IMR-90 (cell line): Measurements from ENCODE around the gene IDH3A. TPM values are rescaled to one million over a fixed set of nuclear protein-coding genes. Genes with fewer than 3 reads are reported as not detected.

Source experiments
- ATAC-seq: fragments of 200-7000 bp; cut with Tn5 transposase; 2 replicates; pipeline ENCODE4 v1.9.1; 2020; ENCODE audit warnings: low read depth, mild to moderate bottlenecking, moderate library complexity
- BruUV-seq: library from RNA; stranded (reverse); fragments of 400-500 nt; replicated peaks from 2 replicates; lab custom pipeline; 2021; lab: Mats Ljungman, UMichigan
- CTCF ChIA-PET: fragments of 300-600 bp; formaldehyde crosslinking; extraction: SDS; loops from one replicate; lab custom pipeline; 2021; ENCODE audit warnings: antibody characterized with exemption; lab: Yijun Ruan, JAX
- POLR2A ChIA-PET: fragments of 300-600 bp; sonication (Branson Sonifier 250); formaldehyde crosslinking; loops from one replicate; lab custom pipeline; 2022; ENCODE audit warnings: antibody characterized with exemption; ENCODE audit not compliant: unreplicated experiment; lab: Charles Lee
- DNase-seq: peaks from one replicate; pipeline ENCODE4 v3.0.0; 2013
- H2AFZ ChIP-seq: replicated peaks from 2 replicates; pipeline ENCODE3; 2013; ENCODE audit warnings: low read length, mild to moderate bottlenecking; ENCODE audit not compliant: poor library complexity
- H2AK5ac ChIP-seq: 2 replicates; pipeline ENCODE4 v1.6.1; 2013; ENCODE audit warnings: low read depth, low read length, inconsistent platforms
- H2AK9ac ChIP-seq: replicated peaks from 2 replicates; pipeline ENCODE3; 2013; ENCODE audit warnings: mild to moderate bottlenecking, low read depth, low read length, moderate library complexity; ENCODE audit not compliant: poor library complexity
- H2BK120ac ChIP-seq: 2 replicates; pipeline ENCODE4 v1.6.1; 2013; ENCODE audit warnings: low read depth, low read length, inconsistent platforms
- H2BK15ac ChIP-seq: 3 replicates; pipeline ENCODE4 v1.6.1; 2013; ENCODE audit warnings: low read depth, low read length, inconsistent platforms
- H2BK20ac ChIP-seq: 2 replicates; pipeline ENCODE4 v1.6.1; 2013; ENCODE audit warnings: low read depth, mild to moderate bottlenecking, inconsistent platforms, low read length, moderate library complexity
- H2BK5ac ChIP-seq: 2 replicates; pipeline ENCODE4 v1.6.1; 2013; ENCODE audit warnings: mild to moderate bottlenecking, low read depth, low read length, inconsistent platforms; ENCODE audit not compliant: poor library complexity, severe bottlenecking
- H3K14ac ChIP-seq: replicated peaks from 2 replicates; pipeline ENCODE4 v1.6.1; 2013; ENCODE audit warnings: low read depth, low read length, inconsistent platforms
- H3K18ac ChIP-seq: 2 replicates; pipeline ENCODE4 v1.6.1; 2013; ENCODE audit warnings: low read depth, low read length, control low read depth
- H3K23ac ChIP-seq: 2 replicates; pipeline ENCODE4 v1.6.1; 2013; ENCODE audit warnings: low read depth, low read length, inconsistent platforms
- H3K27ac ChIP-seq: 2 replicates; pipeline ENCODE4 v1.5.1; 2013; ENCODE audit warnings: mild to moderate bottlenecking, control low read depth, low read length; ENCODE audit not compliant: insufficient read depth
- H3K27me3 ChIP-seq: 2 replicates; pipeline ENCODE4 v1.6.1; 2013; ENCODE audit warnings: low read length; ENCODE audit not compliant: control insufficient read depth, insufficient read depth
- H3K36me3 ChIP-seq: 2 replicates; pipeline ENCODE4 v1.6.1; 2013; ENCODE audit warnings: low read length, mixed read lengths; ENCODE audit not compliant: control insufficient read depth, insufficient read depth
- H3K4ac ChIP-seq: 2 replicates; pipeline ENCODE4 v1.6.1; 2013; ENCODE audit warnings: low read depth, low read length, inconsistent platforms
- H3K4me1 ChIP-seq: 2 replicates; pipeline ENCODE4 v1.6.1; 2013; ENCODE audit warnings: low read length, mixed read lengths; ENCODE audit not compliant: control insufficient read depth, insufficient read depth
- H3K4me2 ChIP-seq: 2 replicates; pipeline ENCODE4 v1.6.1; 2013; ENCODE audit warnings: low read depth, mild to moderate bottlenecking, control low read depth, low read length, moderate library complexity
- H3K4me3 ChIP-seq: 2 replicates; pipeline ENCODE4 v1.5.1; 2013; ENCODE audit warnings: low read depth, mild to moderate bottlenecking, control low read depth, low read length, moderate library complexity; ENCODE audit not compliant: insufficient read depth
- H3K56ac ChIP-seq: 2 replicates; pipeline ENCODE4 v1.6.1; 2013; ENCODE audit warnings: low read length, inconsistent platforms; ENCODE audit not compliant: insufficient read depth; ENCODE audit errors: extremely low read depth
- H3K79me1 ChIP-seq, 2 experiments: 2 replicates each; pipeline ENCODE4 v1.6.1; 2013; ENCODE audit warnings: low read length in 2 of 2, inconsistent platforms in 1 of 2, low read depth in 1 of 2
- H3K9ac ChIP-seq: 2 replicates; pipeline ENCODE4 v1.6.1; 2013; ENCODE audit warnings: low read depth, low read length, control low read depth
- H3K9me1 ChIP-seq: 2 replicates; pipeline ENCODE4 v1.6.1; 2013; ENCODE audit warnings: low read length, inconsistent platforms; ENCODE audit not compliant: insufficient read depth
- H3K9me3 ChIP-seq: 2 replicates; pipeline ENCODE4 v1.6.1; 2013; ENCODE audit warnings: low read length; ENCODE audit not compliant: control insufficient read depth, insufficient read depth
- H4K20me1 ChIP-seq: 2 replicates; pipeline ENCODE4 v1.6.1; 2013; ENCODE audit warnings: low read length, inconsistent platforms; ENCODE audit not compliant: insufficient read depth
- H4K5ac ChIP-seq: 2 replicates; pipeline ENCODE4 v1.6.1; 2013; ENCODE audit warnings: mild to moderate bottlenecking, low read depth, low read length, control low read depth
- H4K8ac ChIP-seq, 2 experiments: 2 replicates each; pipeline ENCODE4 v1.6.1; 2013; ENCODE audit warnings: low read depth in 2 of 2, low read length in 2 of 2, control low read depth in 1 of 2, inconsistent platforms in 1 of 2
- H4K91ac ChIP-seq: 2 replicates; pipeline ENCODE4 v1.6.1; 2013; ENCODE audit warnings: low read depth, low read length, inconsistent platforms; ENCODE audit not compliant: insufficient read depth
- BHLHE40 ChIP-seq: fragments of 150-350 bp; IDR thresholded peaks from 2 replicates; pipeline ENCODE4 v1.6.1; 2016; ENCODE audit warnings: mild to moderate bottlenecking, low read depth, low read length
- CTCF ChIP-seq: conservative IDR thresholded peaks from 2 replicates; pipeline ENCODE4 v1.5.1; 2012; ENCODE audit warnings: mild to moderate bottlenecking, low read depth, low read length, improper control_type of control experiment
- MAFK ChIP-seq: IDR thresholded peaks from 2 replicates; pipeline ENCODE4 v1.6.1; 2012; ENCODE audit warnings: low read depth, low read length, improper control_type of control experiment
- MXI1 ChIP-seq: IDR thresholded peaks from 2 replicates; pipeline ENCODE4 v1.6.1; 2012; ENCODE audit warnings: low read depth, mild to moderate bottlenecking, low read length, moderate library complexity, borderline replicate concordance
- POLR2A ChIP-seq: IDR thresholded peaks from 2 replicates; pipeline ENCODE4 v1.6.1; 2012; ENCODE audit warnings: mild to moderate bottlenecking, low read depth, low read length
- RAD21 ChIP-seq: IDR thresholded peaks from 2 replicates; pipeline ENCODE4 v1.6.1; 2012; ENCODE audit warnings: low read length, improper control_type of control experiment
- SMC3 ChIP-seq: fragments of 150-350 bp; IDR thresholded peaks from 2 replicates; pipeline ENCODE4 v1.6.1; 2016; ENCODE audit warnings: low read depth, mild to moderate bottlenecking, antibody characterized with exemption, low read length, moderate library complexity
- USF2 ChIP-seq: fragments of 150-350 bp; IDR thresholded peaks from 2 replicates; pipeline ENCODE4 v1.6.1; 2017; ENCODE audit warnings: mild to moderate bottlenecking, antibody characterized with exemption, low read length, low read depth
- WGBS, 2 experiments: methylation state at CpG; one replicate each; pipeline versions ENCODE4 v1.1.5 to v1.1.7; 2013; ENCODE audit warnings: missing lambda C conversion rate in 2 of 2; ENCODE audit not compliant: insufficient read length in 1 of 2; ENCODE audit errors: extremely low coverage in 2 of 2; 5-methylcytosine and 5-hydroxymethylcytosine counted together
- dilution Hi-C: fragments of 300-500 bp; cut with HindIII; formaldehyde crosslinking; loops from one replicate; pipeline ENCODE4 v1.14.3; 2018; ENCODE audit warnings: low sequenced_read_pairs; ENCODE audit not compliant: unreplicated experiment
- in situ Hi-C: fragments of 300-500 bp; cut with MboI; formaldehyde crosslinking; loops from 3 replicates; pipeline ENCODE4 v1.14.3; 2019; ENCODE audit warnings: low sequenced_read_pairs, inconsistent platforms, mixed read lengths
- intact Hi-C: fragments of 100-400 bp; cut with micrococcal nuclease; formaldehyde crosslinking; loops from 2 replicates; pipeline ENCODE4 v1.10.0; 2022
- polyA plus RNA-seq, 3 experiments: library from polyadenylated mRNA; depleted of rRNA; stranded (reverse); fragments of >200 nt; gene quantifications; 2 replicates each; pipeline ENCODE4 v1.2.3, GENCODE V29; 2012; ENCODE audit warnings: low replicate concordance in 1 of 3
- total RNA-seq: library from RNA; depleted of rRNA; stranded (reverse); fragments of >200 nt; gene quantifications from 2 replicates; pipeline ENCODE4 v1.2.3, GENCODE V29; 2012

Gene IDH3A
- total and polyA plus RNA-seq, 2 of the 4 experiments (the other 2 are of a cell fraction): 34.5 to 47.7 TPM

- no TSS peak for BruUV-seq
- Histone ChIP-seq H3K4me3 (no peak overlapping the region), H2AK5ac (no peak overlapping the region), H3K56ac (no peak overlapping the region), H2BK5ac (no peak overlapping the region), H2BK120ac (no peak overlapping the region), H3K23ac (no peak overlapping the region), H2AFZ (no peak overlapping the region), H3K4me2 (no peak overlapping the region), H3K36me3 (no peaks in the 10 kb centered on the region), H3K14ac (no peak overlapping the region), H4K20me1 (no peaks in the 10 kb centered on the region), H3K18ac (no peak overlapping the region), H2BK15ac (no peak overlapping the region), H3K9me3 (no peaks in the 10 kb centered on the region), H4K91ac (no peak overlapping the region), H2AK9ac (no peak overlapping the region), H4K8ac (no peak overlapping the region), H3K27ac (no peak overlapping the region), H3K9me1 (no peaks in the 10 kb centered on the region; the same call in 1 of the 2 replicates), H2BK20ac (no peak overlapping the region), H3K9ac (no peak overlapping the region), H3K4me1 (no peaks in the 10 kb centered on the region), H3K27me3 (no peaks in the 10 kb centered on the region; the same call in 1 of the 2 replicates), H3K4ac (no peak overlapping the region), H3K79me1 (no peaks in the 10 kb centered on the region), H4K5ac (no peak overlapping the region)
- no peak for TF ChIP-seq MXI1
- TF ChIP-seq RAD21: no peak
- TF ChIP-seq BHLHE40: no peak
- no peak for TF ChIP-seq MAFK
- TF ChIP-seq POLR2A: no peak
- TF ChIP-seq USF2: no peak
- TF ChIP-seq SMC3: no peak
- no peak for TF ChIP-seq CTCF
- no peak for ATAC-seq
- intact Hi-C loops (no loop called here), dilution Hi-C loops (no loop called here), in situ Hi-C loops (no loop called here)
- ChIA-PET POLR2A (no interaction called here), CTCF (interaction anchor here (1.4 kb wide), 1 partner anchor 9 kb away, joined by 3 read pairs; the partner anchor contains the start of gene CIB2)
- DNase-seq: no peak
- WGBS, 2 experiments: 100% methylated on average over 1 of the region's 5 CpGs; no CpG with 5 or more reads in 1 of the 2 experiments
These were observed 9.6 kb upstream of the IDH3A start for GRCh38 chr15:78139578-78139977.
